Caco-2 (cell line): Measurements from ENCODE around the gene ADGRG3. TPM values are rescaled to one million over a fixed set of nuclear protein-coding genes. Genes with fewer than 3 reads are reported as not detected.

Experiments used
- BruUV-seq: library from RNA; stranded (reverse); fragments of 400-500 nt; replicated peaks from 2 replicates; lab custom pipeline; 2021; lab: Mats Ljungman, UMichigan
- CTCF ChIA-PET: fragments of 300-600 bp; sonication (Branson Sonifier 250); formaldehyde crosslinking; loops from one replicate; lab custom pipeline; 2022; ENCODE audit warnings: antibody characterized with exemption; lab: Charles Lee
- POLR2A ChIA-PET: fragments of 300-600 bp; sonication (Branson Sonifier 250); formaldehyde crosslinking; loops from one replicate; lab custom pipeline; 2022; ENCODE audit warnings: antibody characterized with exemption; lab: Charles Lee
- DNase-seq, 2 experiments: peaks; one replicate each; pipeline versions ENCODE4 v3.0.0 to v3.0.0-alpha.2; 2020 to 2022
- H3K27me3 ChIP-seq: replicated peaks from 2 replicates; pipeline ENCODE4 v1.6.0; 2011; ENCODE audit warnings: low read length; ENCODE audit not compliant: control insufficient read depth, insufficient read depth
- H3K36me3 ChIP-seq: 2 replicates; pipeline ENCODE4 v1.5.1; 2011; ENCODE audit warnings: low read length; ENCODE audit not compliant: control insufficient read depth, insufficient read depth
- H3K4me1 ChIP-seq: fragments of 250-450 bp; sonication (Bioruptor Pico); 2 replicates; pipeline ENCODE4 v1.5.1; 2020; ENCODE audit warnings: mild to moderate bottlenecking
- H3K4me3 ChIP-seq: 2 replicates; pipeline ENCODE4 v1.5.1; 2011; ENCODE audit warnings: low read depth, mild to moderate bottlenecking, control low read depth, low read length
- H3K9me3 ChIP-seq: fragments of 250-450 bp; sonication (Bioruptor Pico); 2 replicates; pipeline ENCODE4 v1.5.1; 2020; ENCODE audit warnings: mild to moderate bottlenecking, moderate library complexity
- H3K27ac Mint-ChIP-seq: one replicate; pipeline ENCODE4 v1.8.0; 2022; ENCODE audit warnings: mixed read lengths; ENCODE audit not compliant: unreplicated experiment
- H3K27me3 Mint-ChIP-seq: one replicate; pipeline ENCODE4 v1.8.0; 2022; ENCODE audit warnings: mixed read lengths; ENCODE audit not compliant: insufficient read depth, unreplicated experiment
- H3K36me3 Mint-ChIP-seq: one replicate; pipeline ENCODE4 v1.8.0; 2022; ENCODE audit warnings: mild to moderate bottlenecking, mixed read lengths; ENCODE audit not compliant: insufficient read depth, unreplicated experiment
- H3K4me1 Mint-ChIP-seq: one replicate; pipeline ENCODE4 v1.8.0; 2022; ENCODE audit warnings: low read depth, mixed read lengths; ENCODE audit not compliant: unreplicated experiment
- H3K4me3 Mint-ChIP-seq: one replicate; pipeline ENCODE4 v1.8.0; 2022; ENCODE audit warnings: mild to moderate bottlenecking, moderate library complexity, mixed read lengths; ENCODE audit not compliant: unreplicated experiment
- H3K9me3 Mint-ChIP-seq: one replicate; pipeline ENCODE4 v1.8.0; 2022; ENCODE audit warnings: mixed read lengths; ENCODE audit not compliant: unreplicated experiment
- CTCF ChIP-seq, 2 experiments: fragments of 200-600 bp in 1 of 2; IDR thresholded peaks; 1 replicate in 1 of 2; 2 replicates in 1 of 2; pipeline versions ENCODE4 v1.5.1 to v1.8.0; 2011 to 2022; ENCODE audit warnings: antibody characterized with exemption in 1 of 2, control low read depth in 1 of 2, inconsistent platforms in 1 of 2, low read depth in 1 of 2, low read length in 1 of 2, mild to moderate bottlenecking in 1 of 2, moderate library complexity in 1 of 2; ENCODE audit not compliant: insufficient read depth in 1 of 2, severe bottlenecking in 1 of 2, unreplicated experiment in 1 of 2
- intact Hi-C: fragments of 100-400 bp; cut with micrococcal nuclease; formaldehyde crosslinking; loops from one replicate; pipeline ENCODE4 v1.10.0; 2022; ENCODE audit not compliant: unreplicated experiment
- total RNA-seq: library from RNA; stranded (reverse); gene quantifications from 2 replicates; pipeline ENCODE4 v1.2.3, GENCODE V29; 2022

Gene ADGRG3
- total RNA-seq, 1 experiment from 2014 or later = 0.25 TPM

DNA sequence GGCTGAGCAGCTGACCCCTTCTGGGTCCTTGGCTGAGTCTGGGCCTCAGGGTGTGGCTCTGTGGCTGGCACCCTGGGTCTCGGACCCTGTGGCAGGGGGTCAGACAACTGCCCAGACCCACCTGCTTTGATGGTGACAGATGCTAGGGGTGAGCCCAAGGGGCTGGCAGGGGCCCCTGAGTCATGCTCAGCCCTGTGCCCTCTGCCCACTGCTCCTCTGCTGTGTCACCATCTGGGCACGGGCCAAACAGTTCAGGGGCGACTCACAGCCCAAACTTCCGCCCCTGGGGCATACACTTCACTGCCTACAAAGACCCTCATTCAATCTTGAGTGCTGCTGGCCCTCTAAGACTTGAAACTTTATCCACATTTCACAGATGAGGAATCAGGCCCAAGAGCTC is 33.9 kb upstream of the ADGRG3 start:
- no peak overlapping the region for H3K4me3 ChIP-seq
- Mint-ChIP-seq H3K4me1 (peaks cover 11% of the 10 kb centered on the region), H3K36me3 (peaks cover 8% of the 10 kb centered on the region), H3K27me3 (no peaks in the 10 kb centered on the region), H3K9me3 (no peaks in the 10 kb centered on the region), H3K27ac (no peak overlapping the region), H3K4me3 (no peak overlapping the region)
- H3K36me3 ChIP-seq = no peaks in the 10 kb centered on the region; the same call in 1 of the 2 replicates
- BruUV-seq = no TSS peak
- no peak for DNase-seq
- ChIA-PET POLR2A (interaction anchor here (0.5 kb wide), 1 partner anchor 51 kb away, joined by 3 read pairs; no protein-coding TSS in a partner anchor), CTCF (interaction anchor here (1.9 to 2.2 kb wide), 2 partner anchors 43 to 58 kb away, joined by 10 to 11 read pairs; no protein-coding TSS in a partner anchor)
- no peak for TF ChIP-seq CTCF (IDR thresholded peaks at IDR 0.05; ENCODE audit: insufficient read depth in 1 of 2, low read depth in 1 of 2, low read length in 1 of 2, severe bottlenecking in 1 of 2, unreplicated experiment in 1 of 2)
- no peaks in the 10 kb centered on the region for H3K9me3 ChIP-seq
- no peaks in the 10 kb centered on the region for H3K27me3 ChIP-seq
- intact Hi-C loops = loop anchor here (2.0 kb wide), 1 partner anchor 33 kb away; no protein-coding TSS in a partner anchor
- H3K4me1 ChIP-seq = peaks cover 18% of the 10 kb centered on the region

GRCh38 chr16:57635266-57636097 is 32.6 kb upstream of the ADGRG3 start:
- 0 out of 2 replicates have a peak overlapping the region, but pooled peaks have one; percentile 0 for H3K4me3 ChIP-seq
- Mint-ChIP-seq H3K36me3 (peaks cover 10% of the 10 kb centered on the region), H3K9me3 (no peaks in the 10 kb centered on the region), H3K4me3 (peak overlapping the region; percentile 39), H3K27me3 (no peaks in the 10 kb centered on the region), H3K27ac (peak overlapping the region; percentile 71), H3K4me1 (peaks cover 11% of the 10 kb centered on the region)
- no peak for TF ChIP-seq CTCF (IDR thresholded peaks at IDR 0.05; ENCODE audit: insufficient read depth in 1 of 2, low read depth in 1 of 2, low read length in 1 of 2, severe bottlenecking in 1 of 2, unreplicated experiment in 1 of 2)
- peaks cover 18% of the 10 kb centered on the region for H3K4me1 ChIP-seq
- intact Hi-C loops = loop anchor here (1.0 to 2.0 kb wide), 2 partner anchors 15 to 35 kb away; no protein-coding TSS in a partner anchor
- POLR2A ChIA-PET = interaction anchor here (1.8 kb wide), 1 partner anchor 16 kb away, joined by 5 read pairs; no protein-coding TSS in a partner anchor
- H3K27me3 ChIP-seq = no peaks in the 10 kb centered on the region
- no peaks in the 10 kb centered on the region for H3K9me3 ChIP-seq
- CTCF ChIA-PET = interaction anchor here (0.6 to 2.8 kb wide), 7 partner anchors 16 to 60 kb away, joined by 3 to 11 read pairs (median 4); no protein-coding TSS in a partner anchor
- no TSS peak for BruUV-seq
- peak; percentile 78 for DNase-seq
- no peaks in the 10 kb centered on the region; the same call in 1 of the 2 replicates for H3K36me3 ChIP-seq

DNA sequence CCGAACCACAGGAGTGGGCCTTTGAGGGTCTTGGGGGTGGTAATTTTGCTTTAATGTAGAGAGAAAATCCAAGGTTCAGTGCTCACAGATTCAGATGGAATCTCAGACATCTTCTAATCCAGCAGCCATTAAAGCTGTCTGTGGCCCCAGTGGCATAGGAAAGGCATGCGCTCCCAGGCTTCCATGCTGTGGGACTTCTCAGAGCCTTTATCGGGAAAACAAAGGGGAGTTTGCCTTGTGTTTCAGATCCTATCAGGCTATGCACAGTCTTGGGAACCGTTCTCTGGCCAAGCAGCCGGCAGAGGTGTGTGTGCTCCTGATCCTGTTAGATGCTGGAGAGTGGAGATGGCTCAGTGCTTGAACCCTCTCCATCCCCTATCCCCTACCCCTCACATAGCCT is 31.9 kb upstream of the ADGRG3 start:
- no peak for TF ChIP-seq CTCF (IDR thresholded peaks at IDR 0.05; ENCODE audit: insufficient read depth in 1 of 2, low read depth in 1 of 2, low read length in 1 of 2, severe bottlenecking in 1 of 2, unreplicated experiment in 1 of 2)
- ChIA-PET CTCF (interaction anchor here (0.6 to 2.8 kb wide), 3 partner anchors 36 to 337 kb away, joined by 3 to 11 read pairs (median 8); no protein-coding TSS in a partner anchor), POLR2A (interaction anchor here (1.8 kb wide), 1 partner anchor 16 kb away, joined by 5 read pairs; no protein-coding TSS in a partner anchor)
- DNase-seq = no peak
- H3K27me3 Mint-ChIP-seq = no peaks in the 10 kb centered on the region
- no peak overlapping the region for H3K27ac Mint-ChIP-seq
- no peaks in the 10 kb centered on the region for H3K9me3 Mint-ChIP-seq
- H3K4me3 Mint-ChIP-seq = no peak overlapping the region
- no peak overlapping the region for H3K4me3 ChIP-seq
- H3K27me3 ChIP-seq = no peaks in the 10 kb centered on the region
- no peaks in the 10 kb centered on the region for H3K9me3 ChIP-seq
- BruUV-seq = no TSS peak
- H3K36me3 ChIP-seq = no peaks in the 10 kb centered on the region; the same call in 1 of the 2 replicates
- H3K4me1 Mint-ChIP-seq = peaks cover 11% of the 10 kb centered on the region
- peaks cover 18% of the 10 kb centered on the region for H3K4me1 ChIP-seq
- H3K36me3 Mint-ChIP-seq = peaks cover 15% of the 10 kb centered on the region
- intact Hi-C loops = no loop called here
